ENCODE measurements around the gene SPSB2.

DNA sequence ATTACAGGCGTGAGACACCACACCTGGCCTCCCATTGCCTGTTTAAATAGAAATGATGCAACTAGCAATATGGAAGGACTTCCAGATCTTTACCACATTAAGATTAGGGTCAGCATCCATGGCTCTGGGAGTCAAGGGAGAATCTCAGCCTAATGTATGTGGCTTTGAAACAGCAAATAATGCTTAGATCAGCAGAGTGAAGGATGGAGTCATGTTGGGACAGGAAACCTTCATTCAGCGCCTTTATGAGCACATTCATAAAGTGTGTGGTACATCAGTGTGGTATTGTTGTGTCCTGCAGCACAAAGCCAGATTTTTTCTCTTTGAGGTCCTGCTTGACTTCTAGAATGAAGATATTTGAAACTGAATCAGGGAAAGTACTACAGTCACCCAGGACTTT lies 15.3 kb upstream of the SPSB2 start:
- TF ChIP-seq, protein P1, sequence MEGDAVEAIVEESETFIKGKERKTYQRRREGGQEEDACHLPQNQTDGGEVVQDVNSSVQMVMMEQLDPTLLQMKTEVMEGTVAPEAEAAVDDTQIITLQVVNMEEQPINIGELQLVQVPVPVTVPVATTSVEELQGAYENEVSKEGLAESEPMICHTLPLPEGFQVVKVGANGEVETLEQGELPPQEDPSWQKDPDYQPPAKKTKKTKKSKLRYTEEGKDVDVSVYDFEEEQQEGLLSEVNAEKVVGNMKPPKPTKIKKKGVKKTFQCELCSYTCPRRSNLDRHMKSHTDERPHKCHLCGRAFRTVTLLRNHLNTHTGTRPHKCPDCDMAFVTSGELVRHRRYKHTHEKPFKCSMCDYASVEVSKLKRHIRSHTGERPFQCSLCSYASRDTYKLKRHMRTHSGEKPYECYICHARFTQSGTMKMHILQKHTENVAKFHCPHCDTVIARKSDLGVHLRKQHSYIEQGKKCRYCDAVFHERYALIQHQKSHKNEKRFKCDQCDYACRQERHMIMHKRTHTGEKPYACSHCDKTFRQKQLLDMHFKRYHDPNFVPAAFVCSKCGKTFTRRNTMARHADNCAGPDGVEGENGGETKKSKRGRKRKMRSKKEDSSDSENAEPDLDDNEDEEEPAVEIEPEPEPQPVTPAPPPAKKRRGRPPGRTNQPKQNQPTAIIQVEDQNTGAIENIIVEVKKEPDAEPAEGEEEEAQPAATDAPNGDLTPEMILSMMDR (IDR thresholded peaks at IDR 0.05): no peak
- no peak for TF ChIP-seq POLR2AphosphoS5 (IDR thresholded peaks at IDR 0.05; ENCODE audit: low read depth, low read length)
- TF ChIP-seq, protein P2, sequence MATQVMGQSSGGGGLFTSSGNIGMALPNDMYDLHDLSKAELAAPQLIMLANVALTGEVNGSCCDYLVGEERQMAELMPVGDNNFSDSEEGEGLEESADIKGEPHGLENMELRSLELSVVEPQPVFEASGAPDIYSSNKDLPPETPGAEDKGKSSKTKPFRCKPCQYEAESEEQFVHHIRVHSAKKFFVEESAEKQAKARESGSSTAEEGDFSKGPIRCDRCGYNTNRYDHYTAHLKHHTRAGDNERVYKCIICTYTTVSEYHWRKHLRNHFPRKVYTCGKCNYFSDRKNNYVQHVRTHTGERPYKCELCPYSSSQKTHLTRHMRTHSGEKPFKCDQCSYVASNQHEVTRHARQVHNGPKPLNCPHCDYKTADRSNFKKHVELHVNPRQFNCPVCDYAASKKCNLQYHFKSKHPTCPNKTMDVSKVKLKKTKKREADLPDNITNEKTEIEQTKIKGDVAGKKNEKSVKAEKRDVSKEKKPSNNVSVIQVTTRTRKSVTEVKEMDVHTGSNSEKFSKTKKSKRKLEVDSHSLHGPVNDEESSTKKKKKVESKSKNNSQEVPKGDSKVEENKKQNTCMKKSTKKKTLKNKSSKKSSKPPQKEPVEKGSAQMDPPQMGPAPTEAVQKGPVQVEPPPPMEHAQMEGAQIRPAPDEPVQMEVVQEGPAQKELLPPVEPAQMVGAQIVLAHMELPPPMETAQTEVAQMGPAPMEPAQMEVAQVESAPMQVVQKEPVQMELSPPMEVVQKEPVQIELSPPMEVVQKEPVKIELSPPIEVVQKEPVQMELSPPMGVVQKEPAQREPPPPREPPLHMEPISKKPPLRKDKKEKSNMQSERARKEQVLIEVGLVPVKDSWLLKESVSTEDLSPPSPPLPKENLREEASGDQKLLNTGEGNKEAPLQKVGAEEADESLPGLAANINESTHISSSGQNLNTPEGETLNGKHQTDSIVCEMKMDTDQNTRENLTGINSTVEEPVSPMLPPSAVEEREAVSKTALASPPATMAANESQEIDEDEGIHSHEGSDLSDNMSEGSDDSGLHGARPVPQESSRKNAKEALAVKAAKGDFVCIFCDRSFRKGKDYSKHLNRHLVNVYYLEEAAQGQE (IDR thresholded peaks at IDR 0.05; ENCODE audit: insufficient read depth in 1 of 2, low read depth in 2 of 2, low read length in 1 of 2): no peak
- no peak for TF ChIP-seq SIN3A (IDR thresholded peaks at IDR 0.05; ENCODE audit: borderline replicate concordance, insufficient read depth, low read depth, low read length)

Data from Panc1 (cell line).